T1000 (cell line): ENCODE data around the gene BAIAP2L1.

Source experiments
- DNase-seq: peaks from one replicate; lab custom pipeline; 2025; ENCODE audit warnings: mixed read lengths; lab: John Stamatoyannopoulos, UW

The BAIAP2L1 gene

DNA sequence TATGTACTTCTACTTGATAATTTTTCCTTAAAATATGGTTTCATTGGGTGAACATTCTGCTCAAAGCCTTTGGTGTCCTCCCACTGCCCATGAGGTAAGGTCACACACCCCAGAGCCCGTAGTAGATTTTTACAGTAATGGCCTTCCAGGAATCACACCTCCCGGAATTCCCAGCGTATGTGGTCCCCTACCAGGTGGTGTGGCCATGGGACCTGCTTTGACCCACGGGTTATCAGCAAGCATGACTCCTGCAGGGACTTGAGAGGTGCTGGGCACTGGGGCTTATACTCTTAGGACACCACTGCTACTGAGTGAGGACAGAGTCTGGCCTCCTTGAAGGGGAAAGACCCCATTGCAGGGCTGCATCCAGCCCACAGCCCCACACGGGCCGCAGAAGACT is 42.2 kb downstream of the BAIAP2L1 start:
- DNase-seq: no peak

DNA sequence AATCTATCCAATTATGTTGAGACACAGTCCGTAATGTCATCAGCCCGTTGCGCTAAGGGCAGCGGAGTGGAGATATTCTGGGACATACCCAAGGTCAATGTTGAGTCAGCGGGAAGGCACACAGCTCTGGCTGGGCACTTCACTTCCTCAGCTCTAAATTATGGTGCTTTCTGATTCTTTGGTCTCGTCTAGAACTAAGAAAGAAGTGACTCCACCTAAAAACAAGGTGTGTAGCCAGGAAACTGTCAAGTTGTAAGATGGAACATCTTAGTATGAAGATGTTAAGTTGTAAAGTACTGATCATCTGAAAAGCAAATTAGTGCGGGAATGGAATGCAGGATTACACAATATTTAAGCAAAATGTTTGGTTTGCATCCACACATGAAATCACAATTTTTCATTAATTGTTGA is 43.1 kb downstream of the BAIAP2L1 start:
- DNase-seq: no peak

DNA sequence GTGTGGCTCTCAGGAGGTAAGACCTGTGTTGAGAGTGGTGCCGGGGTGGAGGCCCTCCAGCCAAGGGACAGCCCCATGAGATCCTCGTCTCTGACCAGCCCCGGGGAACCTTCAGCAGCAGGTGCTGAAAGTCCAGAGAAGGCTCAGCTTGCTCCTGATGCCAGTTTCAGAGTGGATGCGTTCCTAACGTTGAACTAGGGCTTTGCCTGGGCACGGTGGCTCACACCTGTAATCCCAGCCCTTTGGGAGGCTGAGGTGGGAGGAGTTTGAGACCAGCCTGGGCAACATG is 45.7 kb downstream of the BAIAP2L1 start:
- DNase-seq: no peak

DNA sequence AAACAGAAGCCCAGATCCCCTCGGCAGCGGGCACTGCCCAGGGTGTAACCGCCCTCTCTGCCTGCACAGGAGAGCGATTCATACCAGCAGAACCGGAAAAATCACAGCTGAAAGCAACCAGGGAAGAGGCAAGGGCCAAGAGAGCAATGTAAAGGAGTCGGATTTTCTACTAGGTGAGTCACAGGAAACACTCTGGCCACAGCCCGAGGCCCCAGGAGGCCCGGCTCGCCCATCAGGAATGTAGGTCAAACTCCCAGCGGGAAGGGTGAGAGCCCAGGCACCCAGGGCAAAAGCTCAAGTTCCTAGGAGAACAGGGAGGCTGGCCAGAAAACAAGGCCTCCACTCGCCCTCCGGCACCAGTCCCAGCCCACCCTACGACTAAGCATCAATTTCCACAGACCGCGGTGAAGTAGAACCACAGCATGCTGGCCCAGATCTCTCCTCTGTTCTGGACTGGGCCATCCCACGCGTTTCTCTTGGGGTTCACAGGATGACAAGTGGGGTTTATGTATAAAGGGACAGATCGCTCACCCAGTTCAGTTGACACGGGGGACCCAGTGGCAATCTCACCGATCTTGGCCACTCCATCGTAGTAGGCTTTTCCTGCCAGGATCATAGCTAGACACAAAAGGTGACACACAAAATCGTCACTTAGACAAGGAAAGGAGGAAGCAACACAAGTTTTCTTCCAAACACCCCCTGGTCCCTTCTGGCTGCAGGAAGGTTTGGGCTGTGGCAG is 46.2 kb downstream of the BAIAP2L1 start:
- DNase-seq: peak; percentile 65

DNA sequence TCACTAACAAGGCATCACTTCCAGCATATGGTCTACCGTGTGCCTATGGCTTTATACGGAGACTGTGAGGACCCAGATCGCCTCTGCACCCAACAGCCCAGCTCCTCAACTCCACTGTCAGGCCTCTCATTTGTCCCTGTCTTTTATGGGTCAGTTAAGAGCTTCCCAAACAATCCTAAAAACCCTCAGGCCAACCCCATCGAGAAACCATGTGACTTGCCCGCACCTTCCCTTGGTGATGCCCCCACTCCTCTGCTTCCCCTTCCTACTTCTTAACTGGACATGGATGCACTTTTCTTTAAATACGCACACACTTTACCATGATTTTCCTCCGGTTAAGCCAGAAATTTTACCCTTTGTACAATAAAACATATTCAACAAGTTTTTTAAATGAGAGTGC is 46.8 kb downstream of the BAIAP2L1 start:
- DNase-seq: no peak

DNA sequence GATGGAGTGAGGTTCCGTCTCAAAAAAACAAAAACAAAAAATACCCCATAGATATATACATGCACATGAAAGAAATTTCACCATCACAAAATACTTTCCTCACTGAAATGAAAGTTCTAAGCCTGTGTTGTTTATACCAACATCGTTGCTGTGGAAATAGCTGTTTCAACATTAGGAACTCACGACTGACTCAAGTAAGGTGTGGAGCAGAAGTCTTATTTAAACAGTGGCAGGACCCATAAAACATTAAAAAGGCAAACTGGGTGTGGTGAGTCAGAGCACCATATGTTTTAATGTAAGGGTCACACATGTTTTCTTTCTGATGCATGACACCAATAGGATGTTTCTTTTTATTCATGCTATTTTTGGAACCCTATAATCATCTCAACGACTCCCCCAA is 48.3 kb downstream of the BAIAP2L1 start:
- DNase-seq: no peak

DNA sequence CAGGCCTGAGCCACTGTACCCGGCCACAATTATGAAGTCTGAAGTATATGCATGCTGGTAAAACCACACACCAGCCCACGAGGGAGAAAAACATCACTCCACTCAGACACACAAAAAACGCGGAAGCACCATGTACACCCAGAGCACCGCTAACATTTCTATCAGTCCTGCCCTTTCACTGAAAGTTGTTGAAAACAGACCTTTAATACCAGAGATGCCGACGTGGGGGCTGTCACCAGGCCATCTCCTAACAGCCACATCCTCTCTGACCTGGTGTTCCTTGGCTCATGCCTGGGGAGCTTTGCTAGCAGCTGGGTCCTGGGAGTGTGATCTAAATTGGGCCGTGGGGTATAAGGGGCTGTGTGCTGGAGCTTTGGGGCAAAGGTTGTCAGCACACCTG is 49.8 kb downstream of the BAIAP2L1 start:
- DNase-seq: no peak

DNA sequence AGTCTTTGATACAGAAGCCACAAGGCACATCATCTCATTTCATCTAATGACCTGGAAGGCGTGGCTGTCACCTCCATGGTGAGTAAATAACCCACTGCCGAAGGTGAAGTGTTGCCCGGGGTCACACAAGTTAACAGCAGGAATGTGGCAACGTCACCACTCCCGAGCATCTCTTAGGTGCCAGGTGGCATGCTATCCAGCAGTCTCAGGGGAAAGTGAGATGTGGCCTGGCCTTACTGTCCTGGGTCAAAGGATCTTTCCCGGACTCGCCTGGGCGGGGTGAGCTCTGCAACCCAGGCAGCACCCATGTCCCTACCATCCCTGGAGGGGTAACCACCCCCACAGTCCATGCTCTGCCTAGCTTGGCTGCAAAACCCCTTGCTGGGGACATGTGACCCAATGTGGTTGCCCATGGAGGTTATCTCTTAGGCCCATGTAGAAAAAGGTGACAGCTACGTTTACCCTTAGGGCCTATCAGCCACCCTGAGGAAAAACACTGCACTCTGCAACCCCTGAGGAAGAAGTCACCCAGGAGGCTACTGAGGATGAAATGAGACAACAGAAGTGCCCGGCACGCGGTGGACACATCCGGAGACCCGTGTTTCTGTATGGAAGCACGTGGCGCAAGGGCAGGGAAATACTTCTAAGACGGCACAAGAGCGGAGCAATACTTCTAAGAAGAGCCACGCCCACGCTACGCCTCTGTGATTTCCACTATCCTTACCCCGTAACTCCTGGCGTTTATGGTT is 52.0 kb downstream of the BAIAP2L1 start:
- no peak for DNase-seq

DNA sequence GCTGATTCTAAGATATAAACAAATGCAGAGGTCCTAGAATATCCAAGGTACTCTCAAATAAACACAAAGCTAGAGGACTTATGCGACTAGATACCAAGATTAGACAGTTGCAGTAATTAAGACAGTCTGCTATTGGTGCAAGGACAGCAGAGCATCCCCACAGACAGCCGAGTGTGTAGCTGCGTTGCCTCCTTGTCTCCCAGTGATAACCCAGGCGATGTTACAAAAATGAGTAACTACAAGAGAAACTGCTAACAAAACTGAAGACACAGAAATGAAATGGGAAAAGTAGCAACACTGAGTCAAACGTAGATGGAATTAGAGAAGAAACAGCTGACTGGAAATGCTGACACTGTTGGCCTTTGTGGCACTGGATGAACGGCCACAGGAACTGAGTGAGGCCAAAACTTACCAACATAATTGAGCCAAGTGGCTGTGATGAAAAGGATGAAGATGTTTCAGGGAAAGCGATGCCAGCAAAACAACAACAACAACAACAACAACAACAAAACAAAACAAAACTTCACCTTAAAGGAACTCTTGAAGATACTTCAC is 54.3 kb downstream of the BAIAP2L1 start:
- DNase-seq: no peak

DNA sequence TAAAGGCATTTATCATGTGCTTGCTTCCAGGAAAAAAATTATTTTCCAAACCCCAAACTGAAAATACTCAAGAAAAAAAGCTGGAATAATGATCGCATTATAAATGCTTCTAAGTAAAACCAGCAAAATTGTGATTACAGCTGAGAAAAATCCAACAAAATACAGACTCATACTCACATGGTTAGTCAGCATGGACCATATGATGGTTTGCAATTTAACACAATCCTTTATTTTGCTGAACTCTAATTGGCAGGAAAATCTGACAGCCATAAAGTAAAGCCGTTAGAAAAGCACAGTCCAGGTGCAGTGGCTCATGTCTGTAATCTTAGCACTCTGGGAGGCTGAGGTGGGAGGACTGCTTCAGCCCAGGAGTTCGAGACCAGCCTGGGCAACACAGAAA is 59.8 kb downstream of the BAIAP2L1 start:
- no peak for DNase-seq

DNA sequence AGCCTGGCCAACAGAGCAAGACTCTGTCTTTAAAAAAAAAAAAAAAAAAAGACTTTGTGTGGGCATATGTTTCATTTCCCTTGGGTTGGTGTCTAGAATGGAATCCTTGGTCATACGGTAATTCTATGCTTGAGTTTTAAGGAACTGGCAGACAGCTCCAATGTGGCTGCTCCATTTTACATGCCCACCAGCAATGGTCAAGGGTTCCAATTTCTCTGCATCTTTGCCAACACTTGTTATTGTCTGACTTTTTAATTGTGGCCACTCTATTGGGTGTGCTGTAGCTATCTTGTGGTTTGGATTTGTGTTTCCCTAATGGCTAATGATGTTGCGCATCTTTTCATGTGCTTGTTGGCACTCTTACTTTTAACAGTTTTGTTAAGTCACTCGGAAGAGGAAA is 61.8 kb downstream of the BAIAP2L1 start:
- no peak for DNase-seq

DNA sequence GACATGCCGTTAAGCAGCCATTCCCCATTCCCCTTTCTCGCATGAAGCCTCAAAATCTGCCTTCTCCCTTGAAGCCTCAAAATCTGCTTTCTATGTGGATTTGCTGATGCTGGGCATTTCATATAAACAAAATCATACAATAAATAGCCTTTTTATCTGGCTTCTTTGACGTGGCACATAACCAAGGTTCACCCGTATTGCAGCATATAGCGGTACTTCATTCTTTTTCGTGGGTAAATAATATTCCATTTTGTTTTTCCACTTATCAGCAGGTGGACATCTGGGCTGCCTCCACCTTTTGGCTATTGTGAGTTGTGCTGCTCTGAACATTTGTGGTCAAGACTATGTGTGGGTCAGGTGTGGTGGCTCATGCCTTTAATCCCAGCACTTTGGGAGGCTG is 62.4 kb downstream of the BAIAP2L1 start:
- no peak for DNase-seq

DNA sequence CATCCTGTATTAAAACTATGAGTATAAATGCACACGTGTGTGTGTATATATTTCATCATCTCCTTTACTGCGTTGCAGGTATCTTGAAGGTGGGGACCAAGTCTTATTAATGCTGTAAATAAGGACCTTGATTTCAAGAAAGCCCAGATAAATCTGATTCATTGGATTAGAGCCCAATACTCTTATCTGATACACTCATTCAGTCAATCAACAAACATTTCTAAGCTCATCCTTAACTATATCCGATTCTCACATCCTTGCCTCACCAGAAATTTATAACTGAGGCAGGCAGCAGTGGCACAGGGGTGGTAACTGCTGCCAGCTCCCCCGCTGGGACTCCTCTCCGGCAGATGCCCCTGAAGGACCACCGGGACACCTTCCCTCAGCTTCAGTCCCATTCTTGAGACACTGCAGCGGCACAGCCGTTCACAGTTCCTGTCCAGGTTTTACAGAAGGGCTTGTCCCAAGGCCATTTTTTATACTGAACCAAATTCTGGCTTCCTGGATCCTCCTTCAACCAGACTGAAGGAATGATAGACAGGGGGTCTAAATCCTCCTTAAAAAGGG is 65.4 kb downstream of the BAIAP2L1 start:
- DNase-seq: no peak

DNA sequence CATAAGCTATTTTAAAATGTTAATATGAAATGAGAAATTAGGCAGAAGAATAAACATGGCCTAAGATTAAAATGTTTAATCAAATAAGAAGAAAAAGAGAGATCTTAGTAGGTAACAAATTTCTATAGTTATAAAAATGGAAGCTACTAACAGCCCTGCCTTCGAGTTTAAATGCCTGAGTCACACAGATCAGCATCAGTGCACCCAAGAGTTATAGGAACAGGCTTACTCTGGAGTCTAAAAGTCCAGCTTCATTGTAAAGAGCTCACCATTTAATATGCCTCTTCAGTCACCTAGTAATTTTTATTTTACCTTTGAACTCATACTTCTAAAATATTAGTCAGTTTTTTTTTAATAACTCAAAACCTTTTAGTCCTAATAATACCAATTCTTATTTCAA is 66.8 kb downstream of the BAIAP2L1 start:
- DNase-seq: no peak

DNA sequence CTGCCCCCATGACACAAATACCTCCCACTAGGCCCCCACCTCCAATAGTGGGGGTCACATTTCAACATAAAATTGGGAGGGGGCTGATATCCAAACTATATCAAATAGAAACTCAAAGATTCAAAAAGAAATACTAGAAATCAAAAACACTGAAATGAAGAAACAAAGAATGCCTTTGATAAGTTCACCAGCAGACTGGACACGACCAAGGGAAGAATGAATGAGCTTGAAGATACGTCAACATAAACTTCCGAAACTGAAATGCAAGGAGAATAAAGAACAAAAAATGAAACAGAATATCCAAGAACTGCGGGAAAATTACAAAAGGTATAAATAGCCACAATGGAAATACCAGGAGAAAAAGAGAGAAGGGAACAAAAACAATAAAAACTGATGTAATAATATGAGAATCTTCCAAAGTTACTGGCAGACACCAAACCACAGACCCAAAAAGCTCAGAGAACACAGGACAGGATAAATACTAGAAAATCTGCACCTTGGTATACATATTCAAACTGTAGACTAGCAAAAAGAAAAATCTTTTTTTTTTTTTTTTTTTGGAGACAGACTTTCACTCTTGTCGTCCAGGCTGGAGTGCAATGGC is 69.9 kb downstream of the BAIAP2L1 start:
- DNase-seq: no peak

DNA sequence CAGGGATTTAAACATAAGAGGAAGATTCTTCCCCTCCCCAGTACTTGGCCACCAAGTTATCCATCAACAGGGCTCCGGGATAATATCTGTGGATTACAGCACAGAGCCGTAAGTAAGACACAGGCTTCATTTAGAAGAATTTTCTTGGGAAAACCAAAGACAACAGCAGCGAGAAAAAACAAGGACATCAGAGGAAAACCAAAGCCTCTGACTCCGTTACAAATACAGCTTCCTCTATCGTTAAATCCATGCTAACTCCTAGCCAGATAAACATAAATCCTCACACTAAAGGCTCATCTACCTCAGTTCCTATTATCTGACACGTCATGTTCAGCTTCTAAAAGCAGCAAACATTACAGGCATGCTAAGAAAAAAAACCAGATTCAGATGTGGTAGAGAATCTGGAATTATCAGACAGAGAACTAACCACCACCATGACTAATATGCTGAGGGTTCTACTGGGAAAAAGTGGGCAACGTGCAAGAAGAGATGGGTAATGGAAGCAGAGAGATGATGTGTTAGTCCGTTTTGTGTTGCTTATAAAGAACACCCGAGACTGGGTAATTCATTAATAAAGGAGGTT is 71.0 kb downstream of the BAIAP2L1 start:
- DNase-seq: no peak

DNA sequence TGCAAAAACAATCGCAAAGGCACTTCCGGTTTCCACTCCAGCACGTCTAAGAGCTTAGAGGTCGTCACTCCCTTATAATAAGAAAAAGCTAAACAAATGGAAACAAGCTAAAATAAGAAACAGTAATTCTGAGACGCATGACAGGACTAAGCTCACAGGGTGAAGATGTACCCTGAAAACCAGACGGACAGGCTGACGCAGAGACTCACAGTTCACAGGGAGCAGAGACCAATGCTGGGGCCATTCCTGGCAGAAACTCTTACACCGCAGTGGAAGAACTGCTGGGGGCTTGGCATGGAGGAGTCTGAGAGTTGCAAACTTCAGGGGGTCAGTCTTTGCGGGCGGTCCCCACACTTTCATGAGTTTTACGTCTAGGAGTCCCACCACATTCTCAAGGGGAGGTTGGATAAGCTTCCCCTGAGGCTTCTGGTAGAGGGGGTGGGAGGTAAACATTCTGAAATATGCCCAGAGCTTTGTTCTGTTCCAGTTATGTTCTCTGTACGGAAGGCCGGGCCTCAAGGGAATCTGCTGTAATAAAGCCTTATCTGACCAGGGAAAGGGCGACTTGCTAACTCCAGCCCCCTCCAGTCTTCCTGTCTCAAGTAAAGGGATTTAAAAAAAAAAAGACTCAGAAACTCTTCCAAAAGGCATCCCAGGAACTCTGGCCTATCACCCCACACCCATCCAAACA is 71.6 kb downstream of the BAIAP2L1 start:
- no peak for DNase-seq

DNA sequence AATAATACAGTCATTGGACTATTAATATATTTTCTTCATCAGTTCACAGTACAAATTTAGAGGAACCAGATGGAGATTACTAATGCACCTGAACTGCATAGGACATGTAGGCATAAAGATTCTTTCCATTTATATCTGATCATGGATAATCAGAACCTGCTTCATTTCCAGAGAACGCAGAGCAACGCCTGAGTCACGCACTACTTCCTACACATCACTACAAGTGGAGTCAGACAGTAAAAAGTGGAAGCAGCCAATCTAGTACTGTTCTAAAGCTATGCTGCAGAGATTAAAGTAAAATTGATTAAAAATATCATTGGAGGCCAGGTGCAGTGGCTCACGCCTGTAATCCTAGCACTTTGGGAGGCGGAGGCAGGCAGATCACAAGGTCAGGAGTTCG is 76.1 kb downstream of the BAIAP2L1 start:
- no peak for DNase-seq

DNA sequence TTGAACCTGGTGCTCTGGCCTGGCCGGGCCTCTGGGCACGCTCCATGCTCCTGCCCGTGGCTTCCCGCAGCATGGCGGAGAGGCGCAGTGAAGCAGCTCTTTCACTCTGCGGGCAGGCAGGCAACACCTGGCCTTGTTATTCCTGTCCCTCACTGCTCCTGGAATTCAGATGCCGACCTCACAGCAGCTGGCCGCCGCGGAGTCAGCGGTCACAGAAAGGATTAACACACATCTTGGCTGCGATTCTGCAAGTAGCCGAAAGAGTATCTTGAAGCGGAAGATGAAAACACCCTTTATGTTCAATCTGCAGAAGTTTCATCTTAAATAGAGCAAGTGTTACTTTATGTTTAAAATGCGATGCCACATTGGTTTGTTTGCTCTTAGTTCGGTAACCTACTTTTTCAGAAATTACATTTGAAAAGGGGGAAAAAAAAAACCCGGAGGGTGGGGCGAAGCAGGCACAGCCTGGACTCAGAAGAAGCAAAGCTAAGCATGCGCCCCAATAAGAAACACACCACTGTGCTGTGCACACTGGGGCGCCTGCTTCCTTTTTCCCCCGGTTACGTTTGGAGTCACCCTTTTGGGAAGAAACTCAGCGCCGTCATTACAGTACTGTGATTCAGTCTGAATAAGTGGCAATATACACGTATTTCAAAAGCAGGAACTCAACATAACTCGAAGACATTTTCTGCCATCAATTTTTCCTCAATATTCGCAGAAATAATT is 77.1 kb downstream of the BAIAP2L1 start:
- no peak for DNase-seq

DNA sequence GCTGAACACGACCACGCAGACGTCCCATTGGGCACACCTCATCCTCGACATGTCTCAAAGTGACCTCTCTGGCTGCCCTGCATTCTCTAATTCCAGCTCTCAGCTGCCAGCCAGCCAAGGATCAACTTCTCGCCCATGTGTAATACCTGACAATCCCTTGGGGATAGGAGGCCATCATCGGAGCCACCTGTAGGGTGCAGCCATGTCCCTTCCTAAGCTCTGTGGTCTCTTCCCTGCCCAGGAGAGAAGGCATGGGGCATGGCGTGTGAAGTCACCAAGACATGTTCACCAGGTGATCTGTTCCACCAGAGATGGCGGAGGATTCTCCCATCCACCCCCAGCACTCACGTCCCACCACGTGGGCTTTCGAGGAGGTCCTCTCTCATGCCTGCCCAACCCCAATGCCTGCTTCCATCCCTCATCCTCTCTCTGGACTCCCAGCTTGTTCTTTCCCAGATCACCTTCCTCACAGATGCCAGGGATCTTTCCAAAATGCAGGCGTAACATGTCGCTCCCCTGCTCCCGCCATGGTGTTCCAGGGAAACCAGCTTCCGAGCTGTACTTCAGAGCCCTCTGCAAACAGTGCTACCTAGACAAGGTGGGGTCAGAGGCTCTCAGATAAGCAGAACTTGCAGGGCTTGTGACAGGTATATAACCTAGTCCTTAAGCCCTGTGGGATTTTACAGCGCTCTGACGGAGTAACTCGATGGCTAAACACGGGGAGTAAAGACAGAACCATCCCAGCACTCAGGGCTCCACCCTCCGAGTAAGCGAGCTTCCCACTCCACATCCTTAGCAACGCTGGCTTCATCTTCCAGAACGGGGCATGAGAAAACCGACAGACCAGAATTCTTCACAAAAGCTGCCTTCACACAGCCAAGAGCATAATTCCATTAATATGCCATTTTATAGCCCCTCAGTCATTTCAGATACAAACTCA is 78.3 kb downstream of the BAIAP2L1 start:
- DNase-seq: no peak
